HepG2 (cell line): ENCODE data around the gene CADPS. TPM values are rescaled to one million over a fixed set of nuclear protein-coding genes. Genes with fewer than 3 reads are reported as not detected.

Source experiments
- ATAC-seq: fragments of 200-7000 bp; cut with Tn5 transposase; 3 replicates; pipeline ENCODE4 v1.9.1; 2020; ENCODE audit warnings: mild to moderate bottlenecking, moderate library complexity
- BruUV-seq: library from RNA; stranded (reverse); fragments of 400-500 nt; replicated peaks from 2 replicates; lab custom pipeline; 2021; lab: Mats Ljungman, UMichigan
- CTCF ChIA-PET: fragments of 300-600 bp; formaldehyde crosslinking; extraction: SDS; loops from one replicate; lab custom pipeline; 2021; ENCODE audit warnings: low total read pairs, inconsistent platforms, low intra/inter-chr PET ratio; lab: Yijun Ruan, JAX
- POLR2A ChIA-PET: fragments of 350-600 bp; sonication (Branson Sonifier 250); formaldehyde crosslinking; loops from one replicate; lab custom pipeline; 2020; ENCODE audit warnings: antibody characterized with exemption, inconsistent platforms; lab: Yijun Ruan, JAX
- DNase-seq: peaks from one replicate; pipeline ENCODE4 v3.0.0-alpha.2; 2015; ENCODE audit warnings: low spot score
- FAIRE-seq: peaks from 3 replicates; lab custom pipeline; 2011; peaks lifted over from hg19 to GRCh38; lab: Jason Lieb, UNC
- H2AFZ ChIP-seq: one replicate; pipeline ENCODE4 v1.6.1; 2011; ENCODE audit warnings: low read length, inconsistent platforms
- H3K27ac ChIP-seq: fragments of 300-600 bp; 3 replicates; pipeline ENCODE4 v1.8.0; 2011; ENCODE audit warnings: mixed run types, mild to moderate bottlenecking, mixed read lengths, low read length, inconsistent platforms; ENCODE audit not compliant: insufficient read depth; ENCODE audit errors: extremely low read length
- H3K27me3 ChIP-seq, 2 experiments: fragments of 200-600 bp in 1 of 2; 2 replicates in 1 of 2; 3 replicates in 1 of 2; pipeline versions ENCODE4 v1.6.0 to v1.8.0; 2011; ENCODE audit warnings: low read length in 2 of 2, mild to moderate bottlenecking in 2 of 2, moderate library complexity in 2 of 2, inconsistent platforms in 1 of 2; ENCODE audit not compliant: insufficient read depth in 2 of 2, control insufficient read depth in 1 of 2
- H3K36me3 ChIP-seq, 2 experiments: fragments of 200-600 bp in 1 of 2; replicated peaks in 1 of 2; 2 replicates in 1 of 2; 3 replicates in 1 of 2; pipeline versions ENCODE4 v1.5.1 to v1.8.0; 2011; ENCODE audit warnings: low read length in 2 of 2, inconsistent platforms in 1 of 2; ENCODE audit not compliant: insufficient read depth in 2 of 2, control insufficient read depth in 1 of 2
- H3K4me1 ChIP-seq: 2 replicates; pipeline ENCODE4 v1.5.1; 2012; ENCODE audit warnings: low read length, inconsistent platforms; ENCODE audit not compliant: insufficient read depth
- H3K4me2 ChIP-seq: 2 replicates; pipeline ENCODE4 v1.6.0; 2011; ENCODE audit warnings: low read depth, low read length, inconsistent platforms
- H3K4me3 ChIP-seq, 3 experiments: fragments of 200-600 bp in 1 of 3; sonication (generic), shearing (Covaris generic) in 1 of 3; replicated peaks in 1 of 3; 2 replicates each; pipeline ENCODE4 v1.5.1; 2011 to 2016; ENCODE audit warnings: low read length in 3 of 3, inconsistent platforms in 2 of 3, low read depth in 2 of 3, mild to moderate bottlenecking in 2 of 3, control low read depth in 1 of 3, mixed read lengths in 1 of 3; ENCODE audit not compliant: insufficient read depth in 1 of 3
- H3K79me2 ChIP-seq: one replicate; pipeline ENCODE4 v1.6.1; 2011; ENCODE audit warnings: low read length, inconsistent platforms; ENCODE audit not compliant: insufficient read depth
- H3K9ac ChIP-seq: 2 replicates; pipeline ENCODE4 v1.6.0; 2011; ENCODE audit warnings: mild to moderate bottlenecking, low read depth, low read length, inconsistent platforms; ENCODE audit not compliant: insufficient read depth
- H3K9me3 ChIP-seq: 2 replicates; pipeline ENCODE4 v1.5.1; 2012; ENCODE audit warnings: mild to moderate bottlenecking, low read length
- H4K20me1 ChIP-seq: 2 replicates; pipeline ENCODE4 v1.6.0; 2011; ENCODE audit warnings: inconsistent platforms, mild to moderate bottlenecking, low read length, moderate library complexity; ENCODE audit not compliant: insufficient read depth
- BATF2 ChIP-seq: sonication (generic); formaldehyde crosslinking; IDR thresholded peaks from 2 replicates; pipeline ENCODE4 v1.8.0; 2022; ENCODE audit warnings: mild to moderate bottlenecking, missing genetic modification reagents, moderate library complexity
- CHCHD3 ChIP-seq: sonication (generic); formaldehyde crosslinking; IDR thresholded peaks from 2 replicates; pipeline ENCODE4 v1.8.0; 2022; ENCODE audit warnings: mild to moderate bottlenecking, missing genetic modification reagents, moderate library complexity
- GZF1 ChIP-seq: sonication (generic); formaldehyde crosslinking; IDR thresholded peaks from 2 replicates; pipeline ENCODE4 v1.5.1; 2020; ENCODE audit warnings: mild to moderate bottlenecking, missing genetic modification reagents
- HNF4G ChIP-seq, 2 experiments: sonication (generic) in 1 of 2; formaldehyde crosslinking in 1 of 2; IDR thresholded peaks; 2 replicates each; pipeline versions ENCODE4 v1.4.0 to v1.6.1; 2011 to 2020; ENCODE audit warnings: borderline replicate concordance in 2 of 2, low read depth in 2 of 2, mild to moderate bottlenecking in 2 of 2, low read length in 1 of 2, missing genetic modification reagents in 1 of 2, moderate library complexity in 1 of 2
- MXD1 ChIP-seq: sonication (generic); formaldehyde crosslinking; IDR thresholded peaks from 2 replicates; pipeline ENCODE4 v1.4.0; 2020; ENCODE audit warnings: mild to moderate bottlenecking, missing genetic modification reagents
- RBAK ChIP-seq: sonication (generic); formaldehyde crosslinking; IDR thresholded peaks from 2 replicates; pipeline ENCODE4 v1.5.1; 2020; ENCODE audit warnings: mild to moderate bottlenecking, missing genetic modification reagents
- ZBTB7B ChIP-seq: sonication (generic); formaldehyde crosslinking; IDR thresholded peaks from 2 replicates; pipeline ENCODE4 v1.4.0; 2020; ENCODE audit warnings: missing genetic modification reagents
- ZMYM2 ChIP-seq: sonication (generic); formaldehyde crosslinking; IDR thresholded peaks from 2 replicates; pipeline ENCODE4 v1.8.0; 2022; ENCODE audit warnings: mild to moderate bottlenecking, missing genetic modification reagents
- ZNF253 ChIP-seq: sonication (generic); formaldehyde crosslinking; IDR thresholded peaks from 2 replicates; pipeline ENCODE4 v1.8.0; 2022; ENCODE audit warnings: mild to moderate bottlenecking, missing genetic modification reagents, borderline replicate concordance
- ZNF564 ChIP-seq: sonication (generic); formaldehyde crosslinking; IDR thresholded peaks from 2 replicates; pipeline ENCODE4 v1.8.1; 2023; ENCODE audit warnings: mild to moderate bottlenecking, missing genetic modification reagents
- WGBS: methylation state at CpG from one replicate; pipeline ENCODE4 v1.1.6; 2017; ENCODE audit warnings: low lambda C conversion rate; 5-methylcytosine and 5-hydroxymethylcytosine counted together
- in situ Hi-C: cut with HindIII; loops from 2 replicates; pipeline ENCODE4 v1.10.0; 2017; ENCODE audit warnings: low pct_unique_long_range_greater_than_20kb; ENCODE audit not compliant: extremely low pct_ligation_motif_present
- intact Hi-C: fragments of 100-400 bp; cut with micrococcal nuclease; formaldehyde crosslinking; loops from one replicate; pipeline ENCODE4 v1.10.0; 2022; ENCODE audit not compliant: unreplicated experiment
- polyA plus RNA-seq, 8 experiments: library from polyadenylated mRNA; depleted of rRNA in 3 of 8; stranded (reverse) in 7 of 8; unstranded in 1 of 8; fragments of >200 nt; fragmentation: Illumina TruSeq in 4 of 8; extraction: Trizol in 4 of 8; gene quantifications; 2 replicates each; pipeline versions ENCODE4 v1.2.1 to v1.2.3, GENCODE V29; 2011 to 2016; ENCODE audit warnings: low read depth in 4 of 8, missing spikeins in 1 of 8, mixed read lengths in 1 of 8; ENCODE audit not compliant: insufficient read depth in 1 of 8
- total RNA-seq, 5 experiments: library from RNA; depleted of rRNA; stranded (reverse); fragments of >200 nt; fragmentation: Illumina TruSeq; extraction: Trizol; gene quantifications; 2 replicates each; pipeline ENCODE4 v1.2.3, GENCODE V29; 2016; ENCODE audit warnings: low read depth in 1 of 5
- TF ChIP-seq, protein P1 (sequence below): fragments of 450-650 bp; IDR thresholded peaks from 2 replicates; pipeline ENCODE4 v1.6.1; 2016
- TF ChIP-seq, protein P2 (sequence below): sonication (generic); formaldehyde crosslinking; IDR thresholded peaks from 2 replicates; pipeline ENCODE4 v1.5.0; 2020; ENCODE audit warnings: missing genetic modification reagents
- TF ChIP-seq, protein P3 (sequence below): IDR thresholded peaks from 2 replicates; pipeline ENCODE4 v1.6.1; 2016; ENCODE audit warnings: missing compliant biosample characterization, missing genetic modification reagents, borderline replicate concordance

CADPS gene
- total and polyA plus RNA-seq, 2 of the 13 experiments (the other 11 are each of a cell fraction or from before 2014, with no cell fraction given) = not detected

DNA sequence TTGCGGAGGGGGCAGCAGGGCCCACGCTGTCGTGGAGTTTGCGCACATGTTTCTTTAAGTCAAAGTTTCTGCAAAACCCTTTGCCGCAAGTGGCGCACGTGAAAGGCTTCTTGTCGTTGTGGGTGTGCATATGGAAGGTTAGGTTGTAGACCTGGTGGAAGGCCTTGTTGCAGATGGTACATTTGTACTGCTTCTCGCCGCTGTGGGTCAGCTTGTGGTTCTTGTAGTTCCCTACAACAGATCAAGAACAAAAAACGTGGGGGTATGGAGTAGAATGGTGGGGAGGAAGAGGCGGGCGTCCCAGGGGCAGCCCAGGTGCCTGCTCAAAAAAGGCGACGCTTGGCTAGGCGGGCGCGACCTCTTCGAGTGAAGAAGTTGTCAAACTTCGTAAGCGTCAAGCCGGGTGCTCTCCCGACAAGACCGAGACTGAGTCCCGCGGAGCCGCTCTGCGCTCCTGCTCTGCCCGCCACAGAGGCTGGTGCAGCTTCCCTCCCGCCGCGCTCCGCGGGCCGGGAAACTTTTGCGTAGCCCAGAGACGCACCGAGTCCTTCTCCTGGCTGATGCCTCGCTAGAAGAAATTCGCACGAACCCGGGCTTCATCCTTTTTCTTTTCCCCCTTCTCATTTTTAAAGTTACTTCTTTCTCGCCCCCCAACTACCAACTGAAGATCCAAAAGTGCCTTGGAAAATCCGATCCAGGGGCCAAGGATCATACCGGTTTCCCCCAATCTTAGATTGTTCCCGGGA is 504.9 kb downstream of the CADPS start (continued):
- TF ChIP-seq CHCHD3 (CRISPR knock-in tag) = no peak

DNA sequence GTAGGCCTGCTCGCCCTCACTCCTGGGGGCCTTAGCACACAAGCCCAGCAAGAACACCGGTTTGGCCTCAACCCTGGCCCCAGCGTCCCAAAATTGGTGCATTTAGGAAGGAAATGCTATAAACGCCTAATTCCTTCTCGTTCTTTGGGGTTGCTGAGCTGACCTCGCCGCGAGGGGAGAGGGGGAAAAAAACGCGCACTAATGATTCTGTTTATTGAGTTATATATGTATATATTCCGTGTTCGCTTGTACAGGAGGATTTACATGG is 505.8 kb downstream of the CADPS start:
- no peak for TF ChIP-seq ZBTB7B (CRISPR knock-in tag)
- no peak for TF ChIP-seq ZNF564 (CRISPR knock-in tag)
- TF ChIP-seq ZNF253 = no peak
- no peak for TF ChIP-seq HNF4G (IDR thresholded peaks at IDR 0.05; ENCODE audit: borderline replicate concordance, low read depth, low read length)
- no peak for TF ChIP-seq HNF4G (CRISPR knock-in tag; IDR thresholded peaks at IDR 0.05; ENCODE audit: borderline replicate concordance, low read depth)
- TF ChIP-seq, protein P1, sequence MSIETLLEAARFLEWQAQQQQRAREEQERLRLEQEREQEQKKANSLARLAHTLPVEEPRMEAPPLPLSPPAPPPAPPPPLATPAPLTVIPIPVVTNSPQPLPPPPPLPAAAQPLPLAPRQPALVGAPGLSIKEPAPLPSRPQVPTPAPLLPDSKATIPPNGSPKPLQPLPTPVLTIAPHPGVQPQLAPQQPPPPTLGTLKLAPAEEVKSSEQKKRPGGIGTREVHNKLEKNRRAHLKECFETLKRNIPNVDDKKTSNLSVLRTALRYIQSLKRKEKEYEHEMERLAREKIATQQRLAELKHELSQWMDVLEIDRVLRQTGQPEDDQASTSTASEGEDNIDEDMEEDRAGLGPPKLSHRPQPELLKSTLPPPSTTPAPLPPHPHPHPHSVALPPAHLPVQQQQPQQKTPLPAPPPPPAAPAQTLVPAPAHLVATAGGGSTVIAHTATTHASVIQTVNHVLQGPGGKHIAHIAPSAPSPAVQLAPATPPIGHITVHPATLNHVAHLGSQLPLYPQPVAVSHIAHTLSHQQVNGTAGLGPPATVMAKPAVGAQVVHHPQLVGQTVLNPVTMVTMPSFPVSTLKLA = no peak
- TF ChIP-seq ZMYM2 = no peak
- TF ChIP-seq, protein P2, sequence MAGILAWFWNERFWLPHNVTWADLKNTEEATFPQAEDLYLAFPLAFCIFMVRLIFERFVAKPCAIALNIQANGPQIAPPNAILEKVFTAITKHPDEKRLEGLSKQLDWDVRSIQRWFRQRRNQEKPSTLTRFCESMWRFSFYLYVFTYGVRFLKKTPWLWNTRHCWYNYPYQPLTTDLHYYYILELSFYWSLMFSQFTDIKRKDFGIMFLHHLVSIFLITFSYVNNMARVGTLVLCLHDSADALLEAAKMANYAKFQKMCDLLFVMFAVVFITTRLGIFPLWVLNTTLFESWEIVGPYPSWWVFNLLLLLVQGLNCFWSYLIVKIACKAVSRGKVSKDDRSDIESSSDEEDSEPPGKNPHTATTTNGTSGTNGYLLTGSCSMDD (CRISPR knock-in tag) = no peak
- TF ChIP-seq GZF1 (CRISPR knock-in tag) = no peak
- TF ChIP-seq, protein P3, sequence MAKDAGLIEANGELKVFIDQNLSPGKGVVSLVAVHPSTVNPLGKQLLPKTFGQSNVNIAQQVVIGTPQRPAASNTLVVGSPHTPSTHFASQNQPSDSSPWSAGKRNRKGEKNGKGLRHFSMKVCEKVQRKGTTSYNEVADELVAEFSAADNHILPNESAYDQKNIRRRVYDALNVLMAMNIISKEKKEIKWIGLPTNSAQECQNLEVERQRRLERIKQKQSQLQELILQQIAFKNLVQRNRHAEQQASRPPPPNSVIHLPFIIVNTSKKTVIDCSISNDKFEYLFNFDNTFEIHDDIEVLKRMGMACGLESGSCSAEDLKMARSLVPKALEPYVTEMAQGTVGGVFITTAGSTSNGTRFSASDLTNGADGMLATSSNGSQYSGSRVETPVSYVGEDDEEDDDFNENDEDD (CRISPR knock-in tag) = no peak
- no peak for TF ChIP-seq MXD1 (CRISPR knock-in tag)
- TF ChIP-seq RBAK (CRISPR knock-in tag) = no peak
- no peak for TF ChIP-seq BATF2 (CRISPR knock-in tag)
- TF ChIP-seq, all 625 proteins: peak for 0
- no peaks in the 10 kb centered on the region for H3K79me2 ChIP-seq
- H3K4me1 ChIP-seq = no peaks in the 10 kb centered on the region
- no peak overlapping the region for H3K9ac ChIP-seq
- no peak overlapping the region for H3K4me3 ChIP-seq
- in situ Hi-C loops = no loop called here
- FAIRE-seq = no peak
- no peak overlapping the region for H2AFZ ChIP-seq
- H3K27me3 ChIP-seq = peaks cover 4 to 72% of the 10 kb centered on the region in 2 experiments
- no peak overlapping the region for H3K4me2 ChIP-seq
- POLR2A ChIA-PET = no interaction called here
- ATAC-seq = no peak
- no peaks in the 10 kb centered on the region for H3K9me3 ChIP-seq
- H3K36me3 ChIP-seq = no peaks in the 10 kb centered on the region
- BruUV-seq = no TSS peak
- H4K20me1 ChIP-seq = no peaks in the 10 kb centered on the region
- CTCF ChIA-PET = no interaction called here
- DNase-seq = no peak
- no peak overlapping the region for H3K27ac ChIP-seq
- intact Hi-C loops = no loop called here
- 65% methylated on average over 12 of the region's 12 CpGs for WGBS
